Astrocyte (in vitro differentiated cells and primary cell): Measurements from ENCODE around the gene GABPA.

Experiments used
- EZH2 ChIP-seq: IDR thresholded peaks from 2 replicates; pipeline ENCODE4 v1.6.1; 2012; ENCODE audit warnings: mild to moderate bottlenecking, low read length, inconsistent platforms; ENCODE audit not compliant: insufficient read depth
- TF ChIP-seq, protein P1 (sequence below): IDR thresholded peaks from 2 replicates; pipeline ENCODE4 v1.5.1; 2011; ENCODE audit warnings: low read depth, mild to moderate bottlenecking, inconsistent platforms, low read length, moderate library complexity; ENCODE audit not compliant: insufficient read depth

DNA sequence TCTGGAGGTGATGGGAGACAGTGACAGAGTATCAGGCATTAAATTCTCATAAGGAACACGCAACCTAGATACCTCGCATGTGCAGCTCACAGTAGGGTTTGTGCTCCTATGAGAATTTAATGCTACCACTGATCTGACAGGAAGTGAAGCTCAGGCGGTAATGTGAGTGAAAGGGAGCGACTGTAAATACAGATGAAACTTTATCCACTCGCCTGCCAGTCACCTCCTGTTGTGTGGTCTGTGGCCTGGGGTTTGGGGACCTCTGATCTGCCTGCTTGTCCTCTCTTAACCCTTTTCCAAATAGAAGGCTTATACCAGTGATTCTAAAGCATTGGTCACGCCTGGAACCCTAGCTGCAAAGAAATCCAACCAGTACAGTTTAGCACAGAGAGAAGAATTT, 15.3 kb downstream of the GABPA start:
- TF ChIP-seq, protein P1, sequence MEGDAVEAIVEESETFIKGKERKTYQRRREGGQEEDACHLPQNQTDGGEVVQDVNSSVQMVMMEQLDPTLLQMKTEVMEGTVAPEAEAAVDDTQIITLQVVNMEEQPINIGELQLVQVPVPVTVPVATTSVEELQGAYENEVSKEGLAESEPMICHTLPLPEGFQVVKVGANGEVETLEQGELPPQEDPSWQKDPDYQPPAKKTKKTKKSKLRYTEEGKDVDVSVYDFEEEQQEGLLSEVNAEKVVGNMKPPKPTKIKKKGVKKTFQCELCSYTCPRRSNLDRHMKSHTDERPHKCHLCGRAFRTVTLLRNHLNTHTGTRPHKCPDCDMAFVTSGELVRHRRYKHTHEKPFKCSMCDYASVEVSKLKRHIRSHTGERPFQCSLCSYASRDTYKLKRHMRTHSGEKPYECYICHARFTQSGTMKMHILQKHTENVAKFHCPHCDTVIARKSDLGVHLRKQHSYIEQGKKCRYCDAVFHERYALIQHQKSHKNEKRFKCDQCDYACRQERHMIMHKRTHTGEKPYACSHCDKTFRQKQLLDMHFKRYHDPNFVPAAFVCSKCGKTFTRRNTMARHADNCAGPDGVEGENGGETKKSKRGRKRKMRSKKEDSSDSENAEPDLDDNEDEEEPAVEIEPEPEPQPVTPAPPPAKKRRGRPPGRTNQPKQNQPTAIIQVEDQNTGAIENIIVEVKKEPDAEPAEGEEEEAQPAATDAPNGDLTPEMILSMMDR = no peak
- no peak for TF ChIP-seq EZH2
